Measurements from ENCODE around the gene KDM4B.
"Not testable (repeated sequence)": the region's sequence is repeated elsewhere in the genome, so short reads cannot be mapped to it uniquely, and the experiment has no call there.

Gene KDM4B

GRCh38 chr19:4972509-4973230, 3.8 kb downstream of the KDM4B start:
- no peak overlapping the region for H3K9ac ChIP-seq (ENCODE audit: low read depth, low read length)
- H3K4me1 ChIP-seq (ENCODE audit: insufficient read depth, low read length): peaks cover 13% of the 10 kb centered on the region; the same call in 1 of the 2 replicates

GRCh38 chr19:4974880-4975469, 6.1 kb downstream of the KDM4B start:
- Histone ChIP-seq H3K4me1 (ENCODE audit: insufficient read depth, low read length) (peaks cover 18% of the 10 kb centered on the region; the same call in 1 of the 2 replicates), H3K9ac (ENCODE audit: low read depth, low read length) (no peak overlapping the region), H3K36me3 (ENCODE audit: insufficient read depth, low read length) (no peaks in the 10 kb centered on the region), H3K9me3 (ENCODE audit: control insufficient read depth, insufficient read depth, low read length) (no peaks in the 10 kb centered on the region)

More at GRCh38 chr19:4972509-4973230, 3.8 kb downstream of the KDM4B start:
- Histone ChIP-seq H3K9me3 (ENCODE audit: control insufficient read depth, insufficient read depth, low read length) (no peaks in the 10 kb centered on the region), H3K36me3 (ENCODE audit: insufficient read depth, low read length) (no peaks in the 10 kb centered on the region)

GRCh38 chr19:4975601-4976000, 6.7 kb downstream of the KDM4B start:
- peaks cover 18% of the 10 kb centered on the region; the same call in 1 of the 2 replicates for H3K4me1 ChIP-seq (ENCODE audit: insufficient read depth, low read length)
- H3K36me3 ChIP-seq (ENCODE audit: insufficient read depth, low read length); H3K9me3 ChIP-seq (ENCODE audit: control insufficient read depth, insufficient read depth, low read length); H3K9ac ChIP-seq (ENCODE audit: low read depth, low read length): not testable (repeated sequence)

- no peaks in the 10 kb centered on the region for H3K9me3 ChIP-seq (ENCODE audit: control insufficient read depth, insufficient read depth, low read length)
- no peak overlapping the region; the same call in 1 of the 2 replicates for H3K9ac ChIP-seq (ENCODE audit: low read depth, low read length)
- peaks cover 18% of the 10 kb centered on the region; the same call in 1 of the 2 replicates for H3K4me1 ChIP-seq (ENCODE audit: insufficient read depth, low read length)
- H3K36me3 ChIP-seq (ENCODE audit: insufficient read depth, low read length): no peaks in the 10 kb centered on the region
These were observed 7.7 kb downstream of the KDM4B start for GRCh38 chr19:4976401-4977298.

- peaks cover 18% of the 10 kb centered on the region; the same call in 1 of the 2 replicates for H3K4me1 ChIP-seq (ENCODE audit: insufficient read depth, low read length)
- no peaks in the 10 kb centered on the region for H3K9me3 ChIP-seq (ENCODE audit: control insufficient read depth, insufficient read depth, low read length)
- no peaks in the 10 kb centered on the region for H3K36me3 ChIP-seq (ENCODE audit: insufficient read depth, low read length)
- no peak overlapping the region for H3K9ac ChIP-seq (ENCODE audit: low read depth, low read length)
These were observed 8.6 kb downstream of the KDM4B start for GRCh38 chr19:4977299-4978174.

GRCh38 chr19:4979211-4979807, 10.4 kb downstream of the KDM4B start:
- Histone ChIP-seq H3K9me3 (ENCODE audit: control insufficient read depth, insufficient read depth, low read length) (no peaks in the 10 kb centered on the region), H3K4me1 (ENCODE audit: insufficient read depth, low read length) (peaks cover 18% of the 10 kb centered on the region; the same call in 1 of the 2 replicates), H3K36me3 (ENCODE audit: insufficient read depth, low read length) (no peaks in the 10 kb centered on the region), H3K9ac (ENCODE audit: low read depth, low read length) (no peak overlapping the region)

- peaks cover 18% of the 10 kb centered on the region; the same call in 1 of the 2 replicates for H3K4me1 ChIP-seq (ENCODE audit: insufficient read depth, low read length)
- H3K9me3 ChIP-seq (ENCODE audit: control insufficient read depth, insufficient read depth, low read length): no peaks in the 10 kb centered on the region
- H3K36me3 ChIP-seq (ENCODE audit: insufficient read depth, low read length): no peaks in the 10 kb centered on the region
- no peak overlapping the region for H3K9ac ChIP-seq (ENCODE audit: low read depth, low read length)
These were observed 11.2 kb downstream of the KDM4B start for GRCh38 chr19:4980067-4980466.

- Histone ChIP-seq H3K4me1 (ENCODE audit: insufficient read depth, low read length) (peaks cover 18% of the 10 kb centered on the region; the same call in 1 of the 2 replicates), H3K9ac (ENCODE audit: low read depth, low read length) (no peak overlapping the region), H3K9me3 (ENCODE audit: control insufficient read depth, insufficient read depth, low read length) (no peaks in the 10 kb centered on the region), H3K36me3 (ENCODE audit: insufficient read depth, low read length) (no peaks in the 10 kb centered on the region)
These were observed 12.1 kb downstream of the KDM4B start for GRCh38 chr19:4980838-4981680.

- Histone ChIP-seq H3K36me3 (ENCODE audit: insufficient read depth, low read length) (no peaks in the 10 kb centered on the region), H3K9ac (ENCODE audit: low read depth, low read length) (no peak overlapping the region), H3K9me3 (ENCODE audit: control insufficient read depth, insufficient read depth, low read length) (no peaks in the 10 kb centered on the region), H3K4me1 (ENCODE audit: insufficient read depth, low read length) (peaks cover 16% of the 10 kb centered on the region; the same call in 1 of the 2 replicates)
These were observed 12.7 kb downstream of the KDM4B start for GRCh38 chr19:4981681-4981958.

GRCh38 chr19:4983346-4984105, 14.6 kb downstream of the KDM4B start:
- no peak overlapping the region for H3K9ac ChIP-seq (ENCODE audit: low read depth, low read length)
- no peaks in the 10 kb centered on the region for H3K9me3 ChIP-seq (ENCODE audit: control insufficient read depth, insufficient read depth, low read length)
- H3K36me3 ChIP-seq (ENCODE audit: insufficient read depth, low read length): no peaks in the 10 kb centered on the region
- H3K4me1 ChIP-seq (ENCODE audit: insufficient read depth, low read length): peaks cover 13% of the 10 kb centered on the region; the same call in 1 of the 2 replicates

- no peak overlapping the region for H3K9ac ChIP-seq (ENCODE audit: low read depth, low read length)
- no peaks in the 10 kb centered on the region for H3K36me3 ChIP-seq (ENCODE audit: insufficient read depth, low read length)
- no peaks in the 10 kb centered on the region for H3K9me3 ChIP-seq (ENCODE audit: control insufficient read depth, insufficient read depth, low read length)
- peaks cover 16% of the 10 kb centered on the region; the same call in 1 of the 2 replicates for H3K4me1 ChIP-seq (ENCODE audit: insufficient read depth, low read length)
These were observed 15.1 kb downstream of the KDM4B start for GRCh38 chr19:4984106-4984380.

- Histone ChIP-seq H3K4me1 (ENCODE audit: insufficient read depth, low read length) (peaks cover 16% of the 10 kb centered on the region; the same call in 1 of the 2 replicates), H3K9me3 (ENCODE audit: control insufficient read depth, insufficient read depth, low read length) (no peaks in the 10 kb centered on the region), H3K36me3 (ENCODE audit: insufficient read depth, low read length) (no peaks in the 10 kb centered on the region), H3K9ac (ENCODE audit: low read depth, low read length) (no peak overlapping the region)
These were observed 15.6 kb downstream of the KDM4B start for GRCh38 chr19:4984438-4984990.

Measured in ES-I3 (cell line).